Fibroblast of lung (primary cell): Measurements from ENCODE around the gene MYRIP. TPM values are rescaled to one million over a fixed set of nuclear protein-coding genes. Genes with fewer than 3 reads are reported as not detected.

Experiments used
- DNase-seq, 2 donors: peaks; one replicate each; pipeline versions ENCODE4 v3.0.0 to v3.0.0-alpha.2; 2010; ENCODE audit warnings: low read depth in 2 of 2
- H2AFZ ChIP-seq: 2 replicates; pipeline ENCODE4 v1.5.1; 2012; ENCODE audit warnings: low read length, control low read depth, inconsistent platforms
- H3K27ac ChIP-seq: 2 replicates; pipeline ENCODE4 v1.5.1; 2011; ENCODE audit warnings: low read length, control low read depth; ENCODE audit not compliant: insufficient read depth
- H3K27me3 ChIP-seq: 2 replicates; pipeline ENCODE4 v1.5.1; 2011; ENCODE audit warnings: mild to moderate bottlenecking, low read length; ENCODE audit not compliant: control insufficient read depth, insufficient read depth
- H3K36me3 ChIP-seq: 2 replicates; pipeline ENCODE4 v1.5.1; 2011; ENCODE audit warnings: low read length; ENCODE audit not compliant: control insufficient read depth, insufficient read depth
- H3K4me1 ChIP-seq: 2 replicates; pipeline ENCODE4 v1.5.1; 2011; ENCODE audit warnings: low read length; ENCODE audit not compliant: control insufficient read depth, insufficient read depth; ENCODE audit errors: extremely low read depth
- H3K4me2 ChIP-seq: 2 replicates; pipeline ENCODE4 v1.5.1; 2011; ENCODE audit warnings: low read length, control low read depth; ENCODE audit not compliant: insufficient read depth; ENCODE audit errors: extremely low read depth
- H3K4me3 ChIP-seq, 4 experiments: fragments of 200-600 bp in 1 of 4; sonication (generic) in 1 of 4; replicated peaks in 1 of 4; 2 replicates each; pipeline ENCODE4 v1.5.1; 2011 to 2016; ENCODE audit warnings: low read length in 4 of 4, low read depth in 3 of 4, mild to moderate bottlenecking in 3 of 4, control low read depth in 2 of 4, inconsistent platforms in 1 of 4, mixed read lengths in 1 of 4; ENCODE audit not compliant: insufficient read depth in 1 of 4; ENCODE audit errors: control extremely low read depth in 1 of 4
- H3K79me2 ChIP-seq: 2 replicates; pipeline ENCODE4 v1.5.1; 2012; ENCODE audit warnings: mild to moderate bottlenecking, low read length, inconsistent platforms; ENCODE audit not compliant: control insufficient read depth, insufficient read depth
- H3K9ac ChIP-seq: 2 replicates; pipeline ENCODE4 v1.5.1; 2011; ENCODE audit warnings: mild to moderate bottlenecking, low read length, control low read depth; ENCODE audit not compliant: insufficient read depth
- H3K9me3 ChIP-seq: 2 replicates; pipeline ENCODE4 v1.5.1; 2012; ENCODE audit warnings: low read depth, low read length; ENCODE audit not compliant: control insufficient read depth, insufficient read depth
- H4K20me1 ChIP-seq: 2 replicates; pipeline ENCODE4 v1.5.1; 2011; ENCODE audit warnings: low read length; ENCODE audit not compliant: control insufficient read depth, insufficient read depth; ENCODE audit errors: extremely low read depth
- CTCF ChIP-seq, 2 donors: IDR thresholded peaks in 1 of 2; conservative IDR thresholded peaks in 1 of 2; 1 replicate in 1 of 2; 2 replicates in 1 of 2; pipeline ENCODE4 v1.5.1; 2011 to 2012; ENCODE audit warnings: low read length in 2 of 2, control low read depth in 1 of 2, inconsistent platforms in 1 of 2, low read depth in 1 of 2, mild to moderate bottlenecking in 1 of 2
- EZH2 ChIP-seq: IDR thresholded peaks from 2 replicates; pipeline ENCODE4 v1.5.1; 2012; ENCODE audit warnings: low read length, control low read depth, mild to moderate bottlenecking; ENCODE audit errors: missing control alignments
- polyA plus RNA-seq, 2 donors: library from polyadenylated mRNA; depleted of rRNA in 1 of 2; stranded (reverse) in 1 of 2; unstranded in 1 of 2; fragments of >200 nt; gene quantifications; 2 replicates each; pipeline ENCODE4 v1.2.1, GENCODE V29; 2011 to 2012; ENCODE audit warnings: missing spikeins in 1 of 2
- total RNA-seq: library from RNA; depleted of rRNA; stranded (reverse); fragments of >200 nt; gene quantifications from 2 replicates; pipeline ENCODE4 v1.2.1, GENCODE V29; 2014

Gene MYRIP
- total and polyA plus RNA-seq, 2 donors (not counting 1 experiment from before 2014, with no cell fraction given), result 0.02 TPM; not detected in 1

- Histone ChIP-seq H3K4me1 (no peaks in the 10 kb centered on the region), H3K36me3 (no peaks in the 10 kb centered on the region), H3K4me3 (no peak overlapping the region), H2AFZ (no peak overlapping the region), H3K9ac (no peak overlapping the region), H3K27me3 (no peaks in the 10 kb centered on the region), H3K27ac (no peak overlapping the region), H3K9me3 (no peaks in the 10 kb centered on the region), H4K20me1 (no peaks in the 10 kb centered on the region), H3K79me2 (no peaks in the 10 kb centered on the region), H3K4me2 (no peak overlapping the region)
- TF ChIP-seq CTCF (conservative IDR thresholded peaks at IDR 0.05 in 1 of 2, IDR thresholded peaks at IDR 0.05 in 1 of 2; ENCODE audit: low read depth in 1 of 2, low read length in 2 of 2) (no peak), EZH2 (no peak)
- no peak for DNase-seq
Measured at GRCh38 chr3:39882111-39882510, 72.7 kb downstream of the MYRIP start.

GRCh38 chr3:39892068-39892467 lies 82.7 kb downstream of the MYRIP start:
- Histone ChIP-seq H3K36me3 (no peaks in the 10 kb centered on the region), H3K9me3 (no peaks in the 10 kb centered on the region), H3K4me1 (no peaks in the 10 kb centered on the region), H2AFZ (no peak overlapping the region), H3K27ac (no peak overlapping the region), H4K20me1 (no peaks in the 10 kb centered on the region), H3K9ac (no peak overlapping the region), H3K79me2 (no peaks in the 10 kb centered on the region), H3K4me2 (no peak overlapping the region), H3K4me3 (no peak overlapping the region), H3K27me3 (no peaks in the 10 kb centered on the region)
- TF ChIP-seq CTCF (conservative IDR thresholded peaks at IDR 0.05 in 1 of 2, IDR thresholded peaks at IDR 0.05 in 1 of 2; ENCODE audit: low read depth in 1 of 2, low read length in 2 of 2), result no peak
- TF ChIP-seq EZH2, result no peak
- no peak for DNase-seq

- Histone ChIP-seq H3K4me2 (no peak overlapping the region), H3K27me3 (no peaks in the 10 kb centered on the region), H2AFZ (no peak overlapping the region), H3K36me3 (no peaks in the 10 kb centered on the region), H3K79me2 (no peaks in the 10 kb centered on the region), H3K27ac (no peak overlapping the region), H3K4me1 (no peaks in the 10 kb centered on the region), H4K20me1 (no peaks in the 10 kb centered on the region), H3K9ac (no peak overlapping the region), H3K4me3 (no peak overlapping the region), H3K9me3 (no peaks in the 10 kb centered on the region)
- TF ChIP-seq CTCF (conservative IDR thresholded peaks at IDR 0.05 in 1 of 2, IDR thresholded peaks at IDR 0.05 in 1 of 2; ENCODE audit: low read depth in 1 of 2, low read length in 2 of 2) (no peak), EZH2 (no peak)
- no peak for DNase-seq
Measured at GRCh38 chr3:39896184-39896583, 86.8 kb downstream of the MYRIP start.
